HL-60/S4 (cell line): ENCODE results near the gene HNRNPC.
"Not testable (repeated sequence)": the region's sequence is repeated elsewhere in the genome, so short reads cannot be mapped to it uniquely, and the experiment has no call there.

Experiments used
- in situ Hi-C: fragments of 300-500 bp; cut with MboI; formaldehyde crosslinking; loops from 2 replicates; pipeline ENCODE4 v1.14.3; 2022; ENCODE audit warnings: low sequenced_read_pairs

HNRNPC gene

GRCh38 chr14:21272661-21273060, 3.4 kb upstream of the HNRNPC start:
- in situ Hi-C loops, result not testable (repeated sequence)

GRCh38 chr14:21268617-21269251, 508 bp downstream of the HNRNPC start:
- in situ Hi-C loops, result no loop called here

- in situ Hi-C loops, result no loop called here
These were observed 1.2 kb downstream of the HNRNPC start for GRCh38 chr14:21267886-21268616.

- in situ Hi-C loops, result no loop called here
These were observed 1.8 kb downstream of the HNRNPC start for GRCh38 chr14:21267431-21267845.

- in situ Hi-C loops, result no loop called here
These were observed 5.0 kb downstream of the HNRNPC start for GRCh38 chr14:21264025-21264801.

GRCh38 chr14:21263284-21264024, 5.8 kb downstream of the HNRNPC start:
- in situ Hi-C loops, result no loop called here

- in situ Hi-C loops, result no loop called here
These were observed 6.8 kb downstream of the HNRNPC start for GRCh38 chr14:21262410-21262809.

- in situ Hi-C loops, result no loop called here
These were observed 7.4 kb downstream of the HNRNPC start for GRCh38 chr14:21261824-21262223.

GRCh38 chr14:21258889-21259787, 10.1 kb downstream of the HNRNPC start:
- in situ Hi-C loops, result no loop called here

GRCh38 chr14:21258005-21258888, 11.0 kb downstream of the HNRNPC start:
- in situ Hi-C loops, result no loop called here

- in situ Hi-C loops, result no loop called here
These were observed 11.8 kb downstream of the HNRNPC start for GRCh38 chr14:21257394-21257909.

- in situ Hi-C loops, result no loop called here
These were observed 12.5 kb downstream of the HNRNPC start for GRCh38 chr14:21256539-21257393.

GRCh38 chr14:21256102-21256447, 13.2 kb downstream of the HNRNPC start:
- in situ Hi-C loops, result not testable (repeated sequence)

GRCh38 chr14:21255385-21256101, 13.7 kb downstream of the HNRNPC start:
- in situ Hi-C loops, result no loop called here

GRCh38 chr14:21252149-21252548, 17.1 kb downstream of the HNRNPC start:
- in situ Hi-C loops, result no loop called here

GRCh38 chr14:21251215-21251614, 18.0 kb downstream of the HNRNPC start:
- in situ Hi-C loops, result no loop called here

- in situ Hi-C loops, result no loop called here
These were observed 20.4 kb downstream of the HNRNPC start for GRCh38 chr14:21248739-21249411.
